ENCODE measurements around the gene SLC17A3.

The SLC17A3 gene

GRCh38 chr6:25889877-25890853 is 16.1 kb upstream of the SLC17A3 start:
- DNase-seq (ENCODE audit: low read depth), result no peak

GRCh38 chr6:25888626-25889025 is 14.6 kb upstream of the SLC17A3 start:
- DNase-seq (ENCODE audit: low read depth), result no peak

GRCh38 chr6:25886066-25886465 is 12.0 kb upstream of the SLC17A3 start:
- DNase-seq (ENCODE audit: low read depth), result no peak

- DNase-seq (ENCODE audit: low read depth), result no peak
These were observed 9.9 kb upstream of the SLC17A3 start for GRCh38 chr6:25883991-25884390.

- no peak for DNase-seq (ENCODE audit: low read depth)
These were observed 9.5 kb upstream of the SLC17A3 start for GRCh38 chr6:25883536-25883935.

GRCh38 chr6:25882051-25882496 is 8.0 kb upstream of the SLC17A3 start:
- peak; percentile 3 for DNase-seq (ENCODE audit: low read depth)

GRCh38 chr6:25880601-25881000 is 6.6 kb upstream of the SLC17A3 start:
- DNase-seq (ENCODE audit: low read depth), result no peak

- no peak for DNase-seq (ENCODE audit: low read depth)
These were observed 4.8 kb upstream of the SLC17A3 start for GRCh38 chr6:25878721-25879322.

- DNase-seq (ENCODE audit: low read depth), result no peak
These were observed 2.0 kb upstream of the SLC17A3 start for GRCh38 chr6:25875926-25876602.

GRCh38 chr6:25875563-25875905 is 1.5 kb upstream of the SLC17A3 start:
- DNase-seq (ENCODE audit: low read depth), result no peak

GRCh38 chr6:25874822-25875562 is 949 bp upstream of the SLC17A3 start:
- DNase-seq (ENCODE audit: low read depth), result no peak

GRCh38 chr6:25872814-25873213 is 1.2 kb downstream of the SLC17A3 start:
- DNase-seq (ENCODE audit: low read depth), result no peak

- no peak for DNase-seq (ENCODE audit: low read depth)
These were observed 4.2 kb downstream of the SLC17A3 start for GRCh38 chr6:25869840-25870239.

- no peak for DNase-seq (ENCODE audit: low read depth)
These were observed 5.4 kb downstream of the SLC17A3 start for GRCh38 chr6:25868436-25869183.

- no peak for DNase-seq (ENCODE audit: low read depth)
These were observed 8.0 kb downstream of the SLC17A3 start for GRCh38 chr6:25866011-25866410.

GRCh38 chr6:25863360-25863759 is 10.7 kb downstream of the SLC17A3 start:
- no peak for DNase-seq (ENCODE audit: low read depth)

GRCh38 chr6:25862199-25862598 is 11.8 kb downstream of the SLC17A3 start:
- no peak for DNase-seq (ENCODE audit: low read depth)

- DNase-seq (ENCODE audit: low read depth), result no peak
These were observed 21.3 kb downstream of the SLC17A3 start for GRCh38 chr6:25852756-25853155.

- DNase-seq (ENCODE audit: low read depth), result no peak
These were observed 22.1 kb downstream of the SLC17A3 start for GRCh38 chr6:25851961-25852360.

GRCh38 chr6:25844518-25844917 is 29.5 kb downstream of the SLC17A3 start:
- no peak for DNase-seq (ENCODE audit: low read depth)

- no peak for DNase-seq (ENCODE audit: low read depth)
These were observed 31.5 kb downstream of the SLC17A3 start for GRCh38 chr6:25842526-25842925.

Data from activated T-cell treated with anti-CD3 and anti-CD28 coated beads for 1 hour (primary cell).